Lower leg skin (tissue), 4 donors: ENCODE measurements around the gene GPR137B. TPM values are rescaled to one million over a fixed set of nuclear protein-coding genes. Genes with fewer than 3 reads are reported as not detected.
A peak's percentile ranks its signal among the peaks of the same experiment; 100 is the strongest.
"Not testable (repeated sequence)": the region's sequence is repeated elsewhere in the genome, so short reads cannot be mapped to it uniquely, and the experiment has no call there.

ENCODE experiments used
- DNase-seq, 2 donors: peaks; one replicate each; pipeline ENCODE4 v3.0.0-alpha.2; 2019; ENCODE audit warnings: low spot score in 2 of 2
- H3K4me3 ChIP-seq: fragments of 200-600 bp; sonication (generic); 2 replicates; pipeline ENCODE4 v1.5.1; 2017; ENCODE audit warnings: mild to moderate bottlenecking, low read depth; ENCODE audit not compliant: poor library complexity, severe bottlenecking
- POLR2A ChIP-seq, 2 donors: fragments of 450-650 bp; IDR thresholded peaks; one replicate each; pipeline ENCODE4 v1.6.1; 2016 to 2017; ENCODE audit warnings: antibody characterized with exemption in 2 of 2, mild to moderate bottlenecking in 1 of 2, moderate library complexity in 1 of 2
- WGBS, 2 donors: methylation state at CpG; one replicate each; pipeline ENCODE4 v1.1.5; 2018; 5-methylcytosine and 5-hydroxymethylcytosine counted together
- intact Hi-C: fragments of 100-400 bp; cut with DNase I; formaldehyde crosslinking; loops from one replicate; pipeline ENCODE4 v1.15.0; 2023; ENCODE audit warnings: low total_unique reads
- total RNA-seq, 4 donors: library from RNA; depleted of rRNA; stranded (reverse); fragments of >200 nt; gene quantifications; one replicate each; pipeline ENCODE4 v1.1.0, GENCODE V29; 2016
- TF ChIP-seq, protein P1 (sequence below), 3 donors: fragments of 450-650 bp; IDR thresholded peaks; one replicate each; pipeline ENCODE4 v1.5.1; 2016; ENCODE audit warnings: antibody characterized with exemption in 3 of 3, mild to moderate bottlenecking in 3 of 3, moderate library complexity in 2 of 3

Gene GPR137B
- total RNA-seq, 4 donors from 2014 or later, result 22.5 to 45.5 (median 35.3) TPM

GRCh38 chr1:236154671-236155398 is 12.5 kb downstream of the GPR137B start:
- WGBS, 2 donors, result 80 to 81% methylated on average over 13 to 24 of the region's 24 CpGs
- DNase-seq, result no peak
- intact Hi-C loops, result no loop called here
- H3K4me3 ChIP-seq, result no peak overlapping the region
- TF ChIP-seq POLR2A (IDR thresholded peaks at IDR 0.05), result no peak
- TF ChIP-seq, protein P1, sequence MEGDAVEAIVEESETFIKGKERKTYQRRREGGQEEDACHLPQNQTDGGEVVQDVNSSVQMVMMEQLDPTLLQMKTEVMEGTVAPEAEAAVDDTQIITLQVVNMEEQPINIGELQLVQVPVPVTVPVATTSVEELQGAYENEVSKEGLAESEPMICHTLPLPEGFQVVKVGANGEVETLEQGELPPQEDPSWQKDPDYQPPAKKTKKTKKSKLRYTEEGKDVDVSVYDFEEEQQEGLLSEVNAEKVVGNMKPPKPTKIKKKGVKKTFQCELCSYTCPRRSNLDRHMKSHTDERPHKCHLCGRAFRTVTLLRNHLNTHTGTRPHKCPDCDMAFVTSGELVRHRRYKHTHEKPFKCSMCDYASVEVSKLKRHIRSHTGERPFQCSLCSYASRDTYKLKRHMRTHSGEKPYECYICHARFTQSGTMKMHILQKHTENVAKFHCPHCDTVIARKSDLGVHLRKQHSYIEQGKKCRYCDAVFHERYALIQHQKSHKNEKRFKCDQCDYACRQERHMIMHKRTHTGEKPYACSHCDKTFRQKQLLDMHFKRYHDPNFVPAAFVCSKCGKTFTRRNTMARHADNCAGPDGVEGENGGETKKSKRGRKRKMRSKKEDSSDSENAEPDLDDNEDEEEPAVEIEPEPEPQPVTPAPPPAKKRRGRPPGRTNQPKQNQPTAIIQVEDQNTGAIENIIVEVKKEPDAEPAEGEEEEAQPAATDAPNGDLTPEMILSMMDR (IDR thresholded peaks at IDR 0.05), result no peak

DNA sequence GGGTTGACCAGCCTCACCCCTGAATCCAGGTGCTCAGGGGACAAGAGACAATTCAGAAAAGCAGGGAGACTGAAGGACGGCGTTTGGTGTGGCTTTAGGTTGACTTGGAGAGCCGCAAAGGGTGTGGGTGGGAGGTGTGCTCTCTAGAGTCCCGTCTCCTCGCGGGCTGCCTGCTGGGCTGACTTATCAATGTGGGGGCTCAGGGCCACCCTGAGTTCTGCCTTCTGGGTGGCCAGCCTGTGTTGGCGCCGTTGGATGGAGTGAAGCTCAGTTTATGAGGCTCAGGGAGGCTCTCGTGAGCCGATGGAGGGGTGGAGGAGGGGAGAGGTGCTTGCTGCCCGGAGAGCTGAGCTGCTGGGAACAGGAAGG is 13.0 kb downstream of the GPR137B start:
- TF ChIP-seq, protein P1 (IDR thresholded peaks at IDR 0.05), result no peak
- TF ChIP-seq POLR2A (IDR thresholded peaks at IDR 0.05), result no peak
- no peak for DNase-seq
- intact Hi-C loops, result no loop called here
- 82 to 91% methylated on average over 11 of the region's 11 CpGs for whole genome bisulfite sequencing, 2 donors
- no peak overlapping the region for H3K4me3 ChIP-seq

DNA sequence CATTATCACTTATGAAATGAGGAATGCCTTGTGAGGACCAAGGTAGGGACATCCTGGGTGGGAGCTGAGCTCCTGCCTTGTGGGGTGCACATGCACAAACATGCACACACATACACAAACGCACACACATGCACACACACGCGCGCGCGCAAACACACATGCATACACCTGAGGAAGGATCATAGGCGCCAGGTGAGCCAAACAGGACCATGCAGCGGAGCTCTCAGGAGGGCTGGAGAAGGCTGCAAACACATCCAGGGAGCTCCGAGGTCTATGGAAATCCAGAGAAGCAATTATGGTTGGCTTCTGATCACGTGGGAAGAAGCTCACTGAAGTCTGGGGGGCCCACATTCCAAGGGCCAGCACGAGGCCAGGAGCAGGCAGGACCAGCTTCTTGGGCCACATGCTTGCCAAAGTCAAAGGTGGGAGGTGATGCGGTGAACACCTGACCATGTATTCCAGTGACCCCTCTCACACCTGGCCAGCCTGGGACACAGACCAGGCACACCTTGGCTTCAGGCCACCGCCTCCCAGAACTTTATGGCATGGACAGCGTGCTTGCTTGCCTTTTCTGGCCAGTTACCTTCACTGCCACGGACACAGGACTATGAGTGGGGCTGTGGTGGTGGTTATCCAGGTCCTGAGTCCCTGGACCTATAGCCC is 13.6 kb downstream of the GPR137B start:
- WGBS, 2 donors, result 91 to 92% methylated on average over 15 of the region's 15 CpGs
- no peak overlapping the region for H3K4me3 ChIP-seq
- intact Hi-C loops, result no loop called here
- no peak for DNase-seq
- TF ChIP-seq POLR2A (IDR thresholded peaks at IDR 0.05), result no peak
- TF ChIP-seq, protein P1 (IDR thresholded peaks at IDR 0.05), result no peak

DNA sequence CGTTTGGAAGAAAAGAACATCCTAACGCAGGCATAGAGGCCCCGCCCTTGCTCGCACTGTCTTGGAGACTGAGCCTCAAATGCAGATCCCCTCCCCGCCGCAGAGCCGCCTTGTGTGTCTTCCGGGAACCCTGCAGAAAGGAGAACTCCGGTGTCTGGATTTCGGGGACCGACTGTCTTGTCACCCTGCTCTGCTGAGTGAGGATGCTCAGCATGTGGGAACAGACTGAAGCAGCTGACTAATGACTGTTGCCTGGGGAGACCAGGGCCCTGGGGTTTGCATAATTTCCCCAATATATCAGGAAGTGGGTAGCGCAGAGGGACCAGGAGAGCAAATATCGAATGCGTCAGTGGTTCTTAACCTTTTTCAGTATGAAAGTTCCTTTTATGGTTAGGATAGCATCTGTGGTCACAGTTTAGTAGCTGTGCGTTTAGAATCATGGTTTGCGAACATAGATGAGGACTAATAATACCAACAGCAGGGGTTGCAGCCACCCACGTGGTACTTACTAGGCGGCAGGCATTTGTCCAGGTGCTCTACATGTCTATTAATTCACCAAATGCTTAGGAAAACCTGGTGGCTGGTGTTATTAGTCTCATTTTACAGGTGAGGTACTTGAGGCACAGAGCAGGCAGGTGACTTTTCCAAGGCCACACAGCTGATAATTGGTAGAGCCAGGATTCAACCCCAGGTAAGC is 14.3 kb downstream of the GPR137B start:
- WGBS, 2 donors, result 85 to 93% methylated on average over 18 of the region's 18 CpGs
- DNase-seq, result peak in 1 of 2 donors; percentile 81
- no peak overlapping the region for H3K4me3 ChIP-seq
- TF ChIP-seq POLR2A (IDR thresholded peaks at IDR 0.05), result no peak
- TF ChIP-seq, protein P1 (IDR thresholded peaks at IDR 0.05), result no peak
- intact Hi-C loops, result no loop called here

DNA sequence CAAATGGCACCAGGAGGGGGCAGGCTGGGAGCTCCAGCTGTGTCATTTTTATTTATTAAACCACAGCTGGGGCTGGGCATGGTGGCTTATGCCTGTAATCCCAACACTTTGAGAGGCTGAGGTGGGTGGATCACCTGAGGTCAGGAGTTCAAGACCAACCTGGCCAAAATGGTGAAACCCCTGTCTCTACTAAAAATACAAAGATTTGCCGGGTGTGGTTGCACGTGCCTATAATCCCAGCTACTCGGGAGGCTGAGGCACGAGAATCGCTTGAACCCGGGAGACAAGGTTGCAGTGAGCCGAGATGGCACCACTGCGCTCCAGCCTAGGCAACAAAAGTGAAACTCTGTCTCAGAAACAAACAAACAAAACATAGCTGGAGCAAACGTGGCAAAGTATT is 15.7 kb downstream of the GPR137B start:
- DNase-seq, intact Hi-C loops, H3K4me3 ChIP-seq: not testable (repeated sequence)
- 90 to 91% methylated on average over 9 of the region's 9 CpGs for WGBS, 2 donors

DNA sequence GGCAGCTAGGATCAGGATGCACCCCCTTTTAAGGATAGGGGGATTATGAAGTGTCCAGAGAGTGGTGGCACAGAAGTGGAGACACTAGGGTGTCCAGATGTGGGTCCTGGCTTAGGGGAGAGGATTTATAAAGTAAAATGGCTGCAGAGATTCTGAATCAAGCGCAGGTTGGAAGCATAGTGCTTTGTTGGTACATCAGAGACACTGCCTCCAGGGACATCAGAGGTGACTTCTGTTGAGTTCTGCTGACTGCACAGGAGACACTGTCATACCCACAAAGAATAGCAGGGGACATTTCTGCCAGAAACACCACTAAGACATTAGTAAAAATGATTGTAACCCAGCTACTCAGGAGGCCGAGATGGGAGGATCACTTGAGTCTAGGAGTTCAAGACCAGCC is 16.4 kb downstream of the GPR137B start:
- TF ChIP-seq, protein P1 (IDR thresholded peaks at IDR 0.05), result no peak
- TF ChIP-seq POLR2A (IDR thresholded peaks at IDR 0.05), result no peak
- 93 to 94% methylated on average over 2 of the region's 2 CpGs for WGBS, 2 donors
- intact Hi-C loops, result no loop called here
- no peak overlapping the region for H3K4me3 ChIP-seq
- DNase-seq, result no peak
